IMR-90 (cell line): Measurements from ENCODE around the gene SIAH2. TPM values are rescaled to one million over a fixed set of nuclear protein-coding genes. Genes with fewer than 3 reads are reported as not detected.
A peak's percentile ranks its signal among the peaks of the same experiment; 100 is the strongest.

Source experiments
- ATAC-seq: fragments of 200-7000 bp; cut with Tn5 transposase; 2 replicates; pipeline ENCODE4 v1.9.1; 2020; ENCODE audit warnings: low read depth, mild to moderate bottlenecking, moderate library complexity
- BruUV-seq: library from RNA; stranded (reverse); fragments of 400-500 nt; replicated peaks from 2 replicates; lab custom pipeline; 2021; lab: Mats Ljungman, UMichigan
- CTCF ChIA-PET: fragments of 300-600 bp; formaldehyde crosslinking; extraction: SDS; loops from one replicate; lab custom pipeline; 2021; ENCODE audit warnings: antibody characterized with exemption; lab: Yijun Ruan, JAX
- POLR2A ChIA-PET: fragments of 300-600 bp; sonication (Branson Sonifier 250); formaldehyde crosslinking; loops from one replicate; lab custom pipeline; 2022; ENCODE audit warnings: antibody characterized with exemption; ENCODE audit not compliant: unreplicated experiment; lab: Charles Lee
- DNase-seq: peaks from one replicate; pipeline ENCODE4 v3.0.0; 2013
- H2AFZ ChIP-seq: replicated peaks from 2 replicates; pipeline ENCODE3; 2013; ENCODE audit warnings: low read length, mild to moderate bottlenecking; ENCODE audit not compliant: poor library complexity
- H2AK5ac ChIP-seq: 2 replicates; pipeline ENCODE4 v1.6.1; 2013; ENCODE audit warnings: low read depth, low read length, inconsistent platforms
- H2AK9ac ChIP-seq: replicated peaks from 2 replicates; pipeline ENCODE3; 2013; ENCODE audit warnings: mild to moderate bottlenecking, low read depth, low read length, moderate library complexity; ENCODE audit not compliant: poor library complexity
- H2BK120ac ChIP-seq: 2 replicates; pipeline ENCODE4 v1.6.1; 2013; ENCODE audit warnings: low read depth, low read length, inconsistent platforms
- H2BK15ac ChIP-seq: 3 replicates; pipeline ENCODE4 v1.6.1; 2013; ENCODE audit warnings: low read depth, low read length, inconsistent platforms
- H2BK20ac ChIP-seq: 2 replicates; pipeline ENCODE4 v1.6.1; 2013; ENCODE audit warnings: low read depth, mild to moderate bottlenecking, inconsistent platforms, low read length, moderate library complexity
- H2BK5ac ChIP-seq: 2 replicates; pipeline ENCODE4 v1.6.1; 2013; ENCODE audit warnings: mild to moderate bottlenecking, low read depth, low read length, inconsistent platforms; ENCODE audit not compliant: poor library complexity, severe bottlenecking
- H3K14ac ChIP-seq: replicated peaks from 2 replicates; pipeline ENCODE4 v1.6.1; 2013; ENCODE audit warnings: low read depth, low read length, inconsistent platforms
- H3K18ac ChIP-seq: 2 replicates; pipeline ENCODE4 v1.6.1; 2013; ENCODE audit warnings: low read depth, low read length, control low read depth
- H3K23ac ChIP-seq: 2 replicates; pipeline ENCODE4 v1.6.1; 2013; ENCODE audit warnings: low read depth, low read length, inconsistent platforms
- H3K27ac ChIP-seq: 2 replicates; pipeline ENCODE4 v1.5.1; 2013; ENCODE audit warnings: mild to moderate bottlenecking, control low read depth, low read length; ENCODE audit not compliant: insufficient read depth
- H3K27me3 ChIP-seq: 2 replicates; pipeline ENCODE4 v1.6.1; 2013; ENCODE audit warnings: low read length; ENCODE audit not compliant: control insufficient read depth, insufficient read depth
- H3K36me3 ChIP-seq: 2 replicates; pipeline ENCODE4 v1.6.1; 2013; ENCODE audit warnings: low read length, mixed read lengths; ENCODE audit not compliant: control insufficient read depth, insufficient read depth
- H3K4ac ChIP-seq: 2 replicates; pipeline ENCODE4 v1.6.1; 2013; ENCODE audit warnings: low read depth, low read length, inconsistent platforms
- H3K4me1 ChIP-seq: 2 replicates; pipeline ENCODE4 v1.6.1; 2013; ENCODE audit warnings: low read length, mixed read lengths; ENCODE audit not compliant: control insufficient read depth, insufficient read depth
- H3K4me2 ChIP-seq: 2 replicates; pipeline ENCODE4 v1.6.1; 2013; ENCODE audit warnings: low read depth, mild to moderate bottlenecking, control low read depth, low read length, moderate library complexity
- H3K4me3 ChIP-seq: 2 replicates; pipeline ENCODE4 v1.5.1; 2013; ENCODE audit warnings: low read depth, mild to moderate bottlenecking, control low read depth, low read length, moderate library complexity; ENCODE audit not compliant: insufficient read depth
- H3K56ac ChIP-seq: 2 replicates; pipeline ENCODE4 v1.6.1; 2013; ENCODE audit warnings: low read length, inconsistent platforms; ENCODE audit not compliant: insufficient read depth; ENCODE audit errors: extremely low read depth
- H3K79me1 ChIP-seq, 2 experiments: 2 replicates each; pipeline ENCODE4 v1.6.1; 2013; ENCODE audit warnings: low read length in 2 of 2, inconsistent platforms in 1 of 2, low read depth in 1 of 2
- H3K9ac ChIP-seq: 2 replicates; pipeline ENCODE4 v1.6.1; 2013; ENCODE audit warnings: low read depth, low read length, control low read depth
- H3K9me1 ChIP-seq: 2 replicates; pipeline ENCODE4 v1.6.1; 2013; ENCODE audit warnings: low read length, inconsistent platforms; ENCODE audit not compliant: insufficient read depth
- H3K9me3 ChIP-seq: 2 replicates; pipeline ENCODE4 v1.6.1; 2013; ENCODE audit warnings: low read length; ENCODE audit not compliant: control insufficient read depth, insufficient read depth
- H4K20me1 ChIP-seq: 2 replicates; pipeline ENCODE4 v1.6.1; 2013; ENCODE audit warnings: low read length, inconsistent platforms; ENCODE audit not compliant: insufficient read depth
- H4K5ac ChIP-seq: 2 replicates; pipeline ENCODE4 v1.6.1; 2013; ENCODE audit warnings: mild to moderate bottlenecking, low read depth, low read length, control low read depth
- H4K8ac ChIP-seq, 2 experiments: 2 replicates each; pipeline ENCODE4 v1.6.1; 2013; ENCODE audit warnings: low read depth in 2 of 2, low read length in 2 of 2, control low read depth in 1 of 2, inconsistent platforms in 1 of 2
- H4K91ac ChIP-seq: 2 replicates; pipeline ENCODE4 v1.6.1; 2013; ENCODE audit warnings: low read depth, low read length, inconsistent platforms; ENCODE audit not compliant: insufficient read depth
- CEBPB ChIP-seq: IDR thresholded peaks from 2 replicates; pipeline ENCODE4 v1.6.1; 2012; ENCODE audit warnings: low read depth, low read length, improper control_type of control experiment
- CHD1 ChIP-seq: IDR thresholded peaks from 2 replicates; pipeline ENCODE4 v1.6.1; 2012; ENCODE audit warnings: low read depth, low read length, improper control_type of control experiment
- MXI1 ChIP-seq: IDR thresholded peaks from 2 replicates; pipeline ENCODE4 v1.6.1; 2012; ENCODE audit warnings: low read depth, mild to moderate bottlenecking, low read length, moderate library complexity, borderline replicate concordance
- RAD21 ChIP-seq: IDR thresholded peaks from 2 replicates; pipeline ENCODE4 v1.6.1; 2012; ENCODE audit warnings: low read length, improper control_type of control experiment
- WGBS, 2 experiments: methylation state at CpG; one replicate each; pipeline versions ENCODE4 v1.1.5 to v1.1.7; 2013; ENCODE audit warnings: missing lambda C conversion rate in 2 of 2; ENCODE audit not compliant: insufficient read length in 1 of 2; ENCODE audit errors: extremely low coverage in 2 of 2; 5-methylcytosine and 5-hydroxymethylcytosine counted together
- dilution Hi-C: fragments of 300-500 bp; cut with HindIII; formaldehyde crosslinking; loops from one replicate; pipeline ENCODE4 v1.14.3; 2018; ENCODE audit warnings: low sequenced_read_pairs; ENCODE audit not compliant: unreplicated experiment
- in situ Hi-C: fragments of 300-500 bp; cut with MboI; formaldehyde crosslinking; loops from 3 replicates; pipeline ENCODE4 v1.14.3; 2019; ENCODE audit warnings: low sequenced_read_pairs, inconsistent platforms, mixed read lengths
- intact Hi-C: fragments of 100-400 bp; cut with micrococcal nuclease; formaldehyde crosslinking; loops from 2 replicates; pipeline ENCODE4 v1.10.0; 2022
- polyA plus RNA-seq, 3 experiments: library from polyadenylated mRNA; depleted of rRNA; stranded (reverse); fragments of >200 nt; gene quantifications; 2 replicates each; pipeline ENCODE4 v1.2.3, GENCODE V29; 2012; ENCODE audit warnings: low replicate concordance in 1 of 3
- total RNA-seq: library from RNA; depleted of rRNA; stranded (reverse); fragments of >200 nt; gene quantifications from 2 replicates; pipeline ENCODE4 v1.2.3, GENCODE V29; 2012

SIAH2 gene
- total and polyA plus RNA-seq, 2 of the 4 experiments (the other 2 are of a cell fraction): 24.7 to 61.8 TPM

DNA sequence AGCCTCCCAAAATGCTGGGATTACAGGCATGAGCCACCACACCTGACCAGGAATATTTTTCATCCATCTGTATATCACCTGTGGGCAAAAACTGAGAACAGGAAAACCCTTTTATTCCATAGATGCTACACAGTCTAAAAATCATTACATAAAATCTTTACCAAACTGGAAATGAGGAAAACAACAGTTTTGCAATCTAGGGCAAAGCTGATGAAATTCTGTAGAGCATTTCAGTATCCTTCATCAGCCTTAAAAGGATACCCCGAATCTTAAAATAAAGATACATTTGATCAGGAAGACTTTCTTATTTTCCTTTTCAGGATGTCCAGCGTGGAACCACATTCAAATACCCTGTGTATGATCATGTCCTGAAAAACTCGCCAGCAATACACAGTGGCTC lies 7.1 kb downstream of the SIAH2 start:
- H4K8ac ChIP-seq: peak overlapping the region; percentile 22 to 28; a peak in 3 of 4 replicates
- H4K5ac ChIP-seq: peak overlapping the region; percentile 91; the same call in 1 of the 2 replicates
- intact Hi-C loops: no loop called here
- H3K9me1 ChIP-seq: peaks cover 18% of the 10 kb centered on the region; the same call in 1 of the 2 replicates
- H3K56ac ChIP-seq: no peak overlapping the region
- H2AK5ac ChIP-seq: no peak overlapping the region
- no peak overlapping the region; the same call in 1 of the 2 replicates for H3K4me2 ChIP-seq
- no peak overlapping the region for H4K91ac ChIP-seq
- peak overlapping the region; percentile 82; the same call in 1 of the 2 replicates for H3K27ac ChIP-seq
- no peak overlapping the region for H2BK5ac ChIP-seq
- H3K23ac ChIP-seq: 0 out of 2 replicates have a peak overlapping the region, but pooled peaks have one; percentile 8
- in situ Hi-C loops: no loop called here
- peaks cover 15% of the 10 kb centered on the region for H3K4me1 ChIP-seq
- whole genome bisulfite sequencing, 2 experiments: 100% methylated on average over 1 of the region's 3 CpGs; no CpG with 5 or more reads in 1 of the 2 experiments
- ATAC-seq (no peak), DNase-seq (no peak)
- BruUV-seq: no TSS peak
- peak overlapping the region; percentile 63; the same call in 1 of the 2 replicates for H3K9ac ChIP-seq
- no peaks in the 10 kb centered on the region for H3K9me3 ChIP-seq
- dilution Hi-C loops: no loop called here
- peaks cover 67% of the 10 kb centered on the region for H4K20me1 ChIP-seq
- peaks cover 27 to 77% of the 10 kb centered on the region in 2 experiments for H3K79me1 ChIP-seq
- peaks cover 9% of the 10 kb centered on the region for H3K36me3 ChIP-seq
- H2BK20ac ChIP-seq: no peak overlapping the region
- H3K14ac ChIP-seq: no peak overlapping the region
- POLR2A ChIA-PET: no interaction called here
- no peak overlapping the region for H2AK9ac ChIP-seq
- no peak overlapping the region for H2AFZ ChIP-seq
- no peak overlapping the region for H3K4me3 ChIP-seq
- TF ChIP-seq CEBPB (peak; percentile 62), MXI1 (no peak), RAD21 (no peak), CHD1 (no peak)
- CTCF ChIA-PET: no interaction called here
- H2BK15ac ChIP-seq: no peak overlapping the region
- no peak overlapping the region; the same call in 1 of the 2 replicates for H2BK120ac ChIP-seq
- H3K4ac ChIP-seq: 0 out of 2 replicates have a peak overlapping the region, but pooled peaks have one; percentile 12
- peak overlapping the region; percentile 93; the same call in 1 of the 2 replicates for H3K18ac ChIP-seq
- H3K27me3 ChIP-seq: no peaks in the 10 kb centered on the region
